Fibroblast of lung (primary cell): Measurements from ENCODE around the gene ZNF512. TPM values are rescaled to one million over a fixed set of nuclear protein-coding genes. Genes with fewer than 3 reads are reported as not detected.
A peak's percentile ranks its signal among the peaks of the same experiment; 100 is the strongest.
"Not testable (repeated sequence)": the region's sequence is repeated elsewhere in the genome, so short reads cannot be mapped to it uniquely, and the experiment has no call there.

Experiments
- DNase-seq, 2 donors: peaks; one replicate each; pipeline versions ENCODE4 v3.0.0 to v3.0.0-alpha.2; 2010; ENCODE audit warnings: low read depth in 2 of 2
- H2AFZ ChIP-seq: 2 replicates; pipeline ENCODE4 v1.5.1; 2012; ENCODE audit warnings: low read length, control low read depth, inconsistent platforms
- H3K27ac ChIP-seq: 2 replicates; pipeline ENCODE4 v1.5.1; 2011; ENCODE audit warnings: low read length, control low read depth; ENCODE audit not compliant: insufficient read depth
- H3K27me3 ChIP-seq: 2 replicates; pipeline ENCODE4 v1.5.1; 2011; ENCODE audit warnings: mild to moderate bottlenecking, low read length; ENCODE audit not compliant: control insufficient read depth, insufficient read depth
- H3K36me3 ChIP-seq: 2 replicates; pipeline ENCODE4 v1.5.1; 2011; ENCODE audit warnings: low read length; ENCODE audit not compliant: control insufficient read depth, insufficient read depth
- H3K4me1 ChIP-seq: 2 replicates; pipeline ENCODE4 v1.5.1; 2011; ENCODE audit warnings: low read length; ENCODE audit not compliant: control insufficient read depth, insufficient read depth; ENCODE audit errors: extremely low read depth
- H3K4me2 ChIP-seq: 2 replicates; pipeline ENCODE4 v1.5.1; 2011; ENCODE audit warnings: low read length, control low read depth; ENCODE audit not compliant: insufficient read depth; ENCODE audit errors: extremely low read depth
- H3K4me3 ChIP-seq, 4 experiments: fragments of 200-600 bp in 1 of 4; sonication (generic) in 1 of 4; replicated peaks in 1 of 4; 2 replicates each; pipeline ENCODE4 v1.5.1; 2011 to 2016; ENCODE audit warnings: low read length in 4 of 4, low read depth in 3 of 4, mild to moderate bottlenecking in 3 of 4, control low read depth in 2 of 4, inconsistent platforms in 1 of 4, mixed read lengths in 1 of 4; ENCODE audit not compliant: insufficient read depth in 1 of 4; ENCODE audit errors: control extremely low read depth in 1 of 4
- H3K79me2 ChIP-seq: 2 replicates; pipeline ENCODE4 v1.5.1; 2012; ENCODE audit warnings: mild to moderate bottlenecking, low read length, inconsistent platforms; ENCODE audit not compliant: control insufficient read depth, insufficient read depth
- H3K9ac ChIP-seq: 2 replicates; pipeline ENCODE4 v1.5.1; 2011; ENCODE audit warnings: mild to moderate bottlenecking, low read length, control low read depth; ENCODE audit not compliant: insufficient read depth
- H3K9me3 ChIP-seq: 2 replicates; pipeline ENCODE4 v1.5.1; 2012; ENCODE audit warnings: low read depth, low read length; ENCODE audit not compliant: control insufficient read depth, insufficient read depth
- H4K20me1 ChIP-seq: 2 replicates; pipeline ENCODE4 v1.5.1; 2011; ENCODE audit warnings: low read length; ENCODE audit not compliant: control insufficient read depth, insufficient read depth; ENCODE audit errors: extremely low read depth
- EZH2 ChIP-seq: IDR thresholded peaks from 2 replicates; pipeline ENCODE4 v1.5.1; 2012; ENCODE audit warnings: low read length, control low read depth, mild to moderate bottlenecking; ENCODE audit errors: missing control alignments
- polyA minus RNA-seq: library from RNA; depleted of rRNA, polyadenylated mRNA; stranded (reverse); fragments of >200 nt; gene quantifications from 2 replicates; pipeline ENCODE4 v1.2.3, GENCODE V29; 2011; ENCODE audit warnings: low replicate concordance
- polyA plus RNA-seq, 2 donors: library from polyadenylated mRNA; depleted of rRNA in 1 of 2; stranded (reverse) in 1 of 2; unstranded in 1 of 2; fragments of >200 nt; gene quantifications; 2 replicates each; pipeline ENCODE4 v1.2.1, GENCODE V29; 2011 to 2012; ENCODE audit warnings: missing spikeins in 1 of 2
- total RNA-seq: library from RNA; depleted of rRNA; stranded (reverse); fragments of >200 nt; gene quantifications from 2 replicates; pipeline ENCODE4 v1.2.1, GENCODE V29; 2014
- TF ChIP-seq, protein P1 (sequence below), 2 donors: IDR thresholded peaks in 1 of 2; conservative IDR thresholded peaks in 1 of 2; 1 replicate in 1 of 2; 2 replicates in 1 of 2; pipeline ENCODE4 v1.5.1; 2011 to 2012; ENCODE audit warnings: low read length in 2 of 2, control low read depth in 1 of 2, inconsistent platforms in 1 of 2, low read depth in 1 of 2, mild to moderate bottlenecking in 1 of 2

Gene ZNF512, protein sequence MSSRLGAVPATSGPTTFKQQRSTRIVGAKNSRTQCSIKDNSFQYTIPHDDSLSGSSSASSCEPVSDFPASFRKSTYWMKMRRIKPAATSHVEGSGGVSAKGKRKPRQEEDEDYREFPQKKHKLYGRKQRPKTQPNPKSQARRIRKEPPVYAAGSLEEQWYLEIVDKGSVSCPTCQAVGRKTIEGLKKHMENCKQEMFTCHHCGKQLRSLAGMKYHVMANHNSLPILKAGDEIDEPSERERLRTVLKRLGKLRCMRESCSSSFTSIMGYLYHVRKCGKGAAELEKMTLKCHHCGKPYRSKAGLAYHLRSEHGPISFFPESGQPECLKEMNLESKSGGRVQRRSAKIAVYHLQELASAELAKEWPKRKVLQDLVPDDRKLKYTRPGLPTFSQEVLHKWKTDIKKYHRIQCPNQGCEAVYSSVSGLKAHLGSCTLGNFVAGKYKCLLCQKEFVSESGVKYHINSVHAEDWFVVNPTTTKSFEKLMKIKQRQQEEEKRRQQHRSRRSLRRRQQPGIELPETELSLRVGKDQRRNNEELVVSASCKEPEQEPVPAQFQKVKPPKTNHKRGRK
- total RNA-seq = 16.4 and 23.6 TPM in 2 replicates
- 31.3 and 36.6 TPM in 2 replicates for polyA plus RNA-seq
- 22.1 and 23.4 TPM in 2 replicates for polyA plus RNA-seq (2012)
- 8.7 and 20.1 TPM in 2 replicates for polyA minus RNA-seq

DNA sequence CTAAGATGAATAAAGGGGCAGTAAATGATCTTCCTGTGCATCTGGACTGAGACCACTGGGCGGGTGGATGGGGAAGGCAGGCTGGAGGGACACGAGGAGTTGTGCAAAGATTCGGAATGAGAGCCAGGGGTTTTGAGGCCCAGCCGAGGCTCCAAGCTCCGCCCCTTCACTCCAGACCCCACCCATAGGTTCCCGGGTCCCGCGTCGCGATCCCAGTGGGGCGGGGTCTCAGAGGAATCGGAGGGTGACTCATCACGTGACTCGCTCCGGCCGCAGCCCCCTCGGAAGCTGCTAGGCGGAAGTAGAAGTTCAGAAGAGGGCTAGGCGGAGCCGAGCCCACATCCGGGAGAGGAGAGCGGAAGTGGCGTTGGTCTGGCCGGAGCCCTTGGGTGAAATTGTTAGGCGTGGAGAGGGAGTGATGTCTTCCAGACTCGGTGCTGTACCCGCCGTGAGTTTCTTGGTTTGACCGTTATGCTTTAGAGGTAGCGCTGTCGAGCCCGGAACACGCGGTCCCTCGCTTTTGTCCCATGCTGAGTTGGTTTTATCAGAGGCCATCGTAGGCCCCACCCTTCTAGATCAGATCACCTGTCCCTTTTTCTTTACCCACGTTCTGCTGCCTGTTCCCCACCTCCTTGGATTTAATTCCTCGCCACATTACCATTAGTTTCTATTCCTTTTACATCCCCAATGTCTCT lies at the start of gene ZNF512:
Gene ZNF512, plus strand, starts transcription at position 348 of the 695 bp plus-strand sequence. Its CDS starts 71 bp downstream, at position 419.
- H3K4me3 ChIP-seq = peak within 1 kb of the TSS; percentile 68 to 93 (median 86)
- DNase-seq = peak; percentile 93 to 95
- TF ChIP-seq, protein P1, sequence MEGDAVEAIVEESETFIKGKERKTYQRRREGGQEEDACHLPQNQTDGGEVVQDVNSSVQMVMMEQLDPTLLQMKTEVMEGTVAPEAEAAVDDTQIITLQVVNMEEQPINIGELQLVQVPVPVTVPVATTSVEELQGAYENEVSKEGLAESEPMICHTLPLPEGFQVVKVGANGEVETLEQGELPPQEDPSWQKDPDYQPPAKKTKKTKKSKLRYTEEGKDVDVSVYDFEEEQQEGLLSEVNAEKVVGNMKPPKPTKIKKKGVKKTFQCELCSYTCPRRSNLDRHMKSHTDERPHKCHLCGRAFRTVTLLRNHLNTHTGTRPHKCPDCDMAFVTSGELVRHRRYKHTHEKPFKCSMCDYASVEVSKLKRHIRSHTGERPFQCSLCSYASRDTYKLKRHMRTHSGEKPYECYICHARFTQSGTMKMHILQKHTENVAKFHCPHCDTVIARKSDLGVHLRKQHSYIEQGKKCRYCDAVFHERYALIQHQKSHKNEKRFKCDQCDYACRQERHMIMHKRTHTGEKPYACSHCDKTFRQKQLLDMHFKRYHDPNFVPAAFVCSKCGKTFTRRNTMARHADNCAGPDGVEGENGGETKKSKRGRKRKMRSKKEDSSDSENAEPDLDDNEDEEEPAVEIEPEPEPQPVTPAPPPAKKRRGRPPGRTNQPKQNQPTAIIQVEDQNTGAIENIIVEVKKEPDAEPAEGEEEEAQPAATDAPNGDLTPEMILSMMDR (conservative IDR thresholded peaks at IDR 0.05 in 1 of 2, IDR thresholded peaks at IDR 0.05 in 1 of 2; ENCODE audit: low read depth in 1 of 2, low read length in 2 of 2) = no peak

DNA sequence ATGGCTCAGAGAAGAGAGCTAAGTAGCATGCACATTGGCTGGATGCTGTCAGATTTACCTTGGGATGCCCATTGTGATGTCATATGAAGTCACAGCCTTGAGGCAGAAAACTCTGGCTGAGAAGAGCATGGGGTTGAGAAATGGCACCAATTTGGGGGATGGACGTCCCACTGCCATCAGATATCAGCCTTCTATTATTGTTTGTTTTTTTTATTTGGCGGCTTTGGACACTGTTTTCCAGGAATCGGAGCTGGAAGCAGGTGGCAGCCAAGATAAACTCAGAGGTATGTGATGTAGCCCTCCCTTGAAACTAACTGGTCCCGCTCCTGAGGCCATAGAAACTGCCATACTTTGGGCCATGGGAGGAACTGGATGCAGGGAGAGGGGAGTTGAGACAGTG lies 45.6 kb upstream of the ZNF512 start:
- Histone ChIP-seq H3K27ac (no peak overlapping the region), H3K9me3 (no peaks in the 10 kb centered on the region), H3K36me3 (no peaks in the 10 kb centered on the region), H3K27me3 (peaks cover 3% of the 10 kb centered on the region), H3K9ac (no peak overlapping the region), H3K4me2 (no peak overlapping the region), H4K20me1 (no peaks in the 10 kb centered on the region), H3K4me3 (no peak overlapping the region), H3K4me1 (no peaks in the 10 kb centered on the region), H2AFZ (no peak overlapping the region), H3K79me2 (no peaks in the 10 kb centered on the region)
- DNase-seq = no peak
- TF ChIP-seq, protein P1 (conservative IDR thresholded peaks at IDR 0.05 in 1 of 2, IDR thresholded peaks at IDR 0.05 in 1 of 2; ENCODE audit: low read depth in 1 of 2, low read length in 2 of 2) = no peak
- TF ChIP-seq EZH2 = no peak

More for the DNA sequence above, at the start of gene ZNF512:
- peaks cover 47% of the 10 kb centered on the region for H3K79me2 ChIP-seq
- peak within 1 kb of the TSS; percentile 73 for H3K27ac ChIP-seq
- peak within 1 kb of the TSS; percentile 77 for H3K4me2 ChIP-seq
- no peaks in the 10 kb centered on the region for H3K27me3 ChIP-seq
- no peaks in the 10 kb centered on the region for H4K20me1 ChIP-seq
- peak within 1 kb of the TSS; percentile 93 for H2AFZ ChIP-seq
- H3K36me3 ChIP-seq = no peaks in the 10 kb centered on the region
- peak within 1 kb of the TSS; percentile 59 for H3K9ac ChIP-seq
- H3K9me3 ChIP-seq = no peaks in the 10 kb centered on the region
- H3K4me1 ChIP-seq = peaks cover 2% of the 10 kb centered on the region

DNA sequence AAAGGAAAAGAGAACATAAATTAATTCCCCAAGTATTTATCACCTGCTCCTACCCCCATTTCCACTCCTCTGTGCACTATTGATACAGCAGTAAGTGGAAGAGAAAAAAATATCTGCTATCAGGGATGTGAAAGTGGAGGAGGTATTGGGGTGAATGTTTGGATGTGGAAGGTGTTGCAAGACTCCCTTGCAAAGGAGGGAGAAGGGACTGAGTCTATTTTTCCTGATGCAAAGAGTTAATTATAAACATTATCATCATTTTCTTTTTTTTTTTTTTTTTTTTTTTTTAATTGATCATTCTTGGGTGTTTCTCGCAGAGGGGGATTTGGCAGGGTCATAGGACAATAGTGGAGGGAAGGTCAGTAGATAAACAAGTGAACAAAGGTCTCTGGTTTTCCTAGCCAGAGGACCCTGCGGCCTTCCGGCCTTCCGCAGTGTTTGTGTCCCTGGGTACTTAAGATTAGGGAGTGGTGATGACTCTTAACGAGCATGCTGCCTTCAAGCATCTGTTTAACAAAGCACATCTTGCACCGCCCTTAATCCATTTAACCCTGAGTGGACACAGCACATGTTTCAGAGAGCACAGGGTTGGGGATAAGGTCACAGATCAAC lies 43.9 kb upstream of the ZNF512 start:
- H2AFZ ChIP-seq, H3K4me1 ChIP-seq: not testable (repeated sequence)

DNA sequence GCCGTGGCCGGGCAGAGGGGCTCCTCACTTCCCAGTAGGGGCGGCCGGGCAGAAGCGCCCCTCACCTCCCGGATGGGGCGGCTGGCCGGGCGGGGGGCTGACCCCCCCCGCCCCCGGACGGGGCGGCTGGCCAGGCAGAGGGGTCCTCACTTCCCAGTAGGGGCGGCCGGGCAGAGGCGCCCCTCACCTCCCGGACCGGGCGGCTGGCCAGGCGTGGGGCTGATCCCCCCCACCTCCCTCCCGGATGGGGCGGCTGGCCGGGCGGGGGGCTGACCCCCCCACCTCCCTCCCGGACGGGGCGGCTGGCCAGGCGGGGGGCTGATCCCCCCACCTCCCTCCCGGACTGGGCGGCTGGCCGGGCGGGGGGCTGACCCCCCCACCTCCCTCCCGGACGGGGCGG lies 43.2 kb upstream of the ZNF512 start:
- not testable (repeated sequence) for H3K9ac ChIP-seq, DNase-seq, H2AFZ ChIP-seq, H3K27ac ChIP-seq, H3K4me2 ChIP-seq, H3K27me3 ChIP-seq, H3K4me3 ChIP-seq, H4K20me1 ChIP-seq, H3K36me3 ChIP-seq, H3K4me1 ChIP-seq, H3K9me3 ChIP-seq, H3K79me2 ChIP-seq

More for the DNA sequence above, 43.9 kb upstream of the ZNF512 start:
- not testable (repeated sequence) for H3K79me2 ChIP-seq, H3K27ac ChIP-seq, H3K27me3 ChIP-seq, H3K9ac ChIP-seq, H4K20me1 ChIP-seq, DNase-seq, H3K36me3 ChIP-seq, H3K9me3 ChIP-seq, H3K4me3 ChIP-seq, H3K4me2 ChIP-seq
